SK-N-SH treated with all-trans-retinoic acid at 6 μM for 48 hours (cell line): ENCODE results near the gene MYL10.

Source experiments
- ATAC-seq: fragments of 200-7000 bp; cut with Tn5 transposase; 3 replicates; pipeline ENCODE4 v1.9.1; 2020; ENCODE audit warnings: mild to moderate bottlenecking, moderate library complexity
- ARNTL ChIP-seq: fragments of 450-650 bp; formaldehyde crosslinking; IDR thresholded peaks from 2 replicates; pipeline ENCODE4 v1.5.0; 2020; ENCODE audit warnings: low read depth, mild to moderate bottlenecking, moderate library complexity, borderline replicate concordance
- BACH2 ChIP-seq: fragments of 250-450 bp; sonication (Bioruptor Pico); IDR thresholded peaks from 2 replicates; pipeline ENCODE4 v1.9.0; 2021; ENCODE audit warnings: mild to moderate bottlenecking, borderline replicate concordance
- CREB5 ChIP-seq: fragments of 250-450 bp; sonication (Bioruptor Pico); IDR thresholded peaks from 2 replicates; pipeline ENCODE4 v1.5.1; 2020; ENCODE audit warnings: low read depth, mild to moderate bottlenecking, moderate library complexity
- CSDC2 ChIP-seq: fragments of 250-450 bp; sonication (Bioruptor Pico); IDR thresholded peaks from 2 replicates; pipeline ENCODE4 v1.5.0; 2020; ENCODE audit warnings: mild to moderate bottlenecking, moderate library complexity
- CSRNP3 ChIP-seq: fragments of 250-450 bp; sonication (Bioruptor Pico); IDR thresholded peaks from 2 replicates; pipeline ENCODE4 v1.5.1; 2021; ENCODE audit warnings: mild to moderate bottlenecking, moderate library complexity
- ESRRG ChIP-seq: fragments of 250-450 bp; sonication (Bioruptor Pico); IDR thresholded peaks from 2 replicates; pipeline ENCODE4 v1.6.1; 2021; ENCODE audit warnings: mild to moderate bottlenecking
- GLIS3 ChIP-seq: fragments of 250-450 bp; sonication (Bioruptor Pico); IDR thresholded peaks from 2 replicates; pipeline ENCODE4 v1.5.0; 2020; ENCODE audit warnings: mild to moderate bottlenecking, moderate library complexity
- ISL1 ChIP-seq: fragments of 250-450 bp; sonication (Bioruptor Pico); IDR thresholded peaks from 2 replicates; pipeline ENCODE4 v2.1.2; 2022; ENCODE audit warnings: mild to moderate bottlenecking, moderate library complexity
- OSR1 ChIP-seq: fragments of 250-450 bp; sonication (Bioruptor Pico); IDR thresholded peaks from 2 replicates; pipeline ENCODE4 v1.8.0; 2022; ENCODE audit warnings: moderate library complexity, mild to moderate bottlenecking, inconsistent platforms
- PATZ1 ChIP-seq: fragments of 250-450 bp; sonication (Bioruptor Pico); IDR thresholded peaks from 2 replicates; pipeline ENCODE4 v1.8.0; 2020; ENCODE audit warnings: mild to moderate bottlenecking, moderate library complexity, borderline replicate concordance
- POU6F1 ChIP-seq: fragments of 250-450 bp; sonication (Bioruptor Pico); IDR thresholded peaks from 2 replicates; pipeline ENCODE4 v1.8.0; 2021; ENCODE audit warnings: low read depth, mild to moderate bottlenecking, moderate library complexity, borderline replicate concordance
- PPARA ChIP-seq: fragments of 250-450 bp; sonication (Bioruptor Pico); IDR thresholded peaks from 2 replicates; pipeline ENCODE4 v1.5.0; 2020; ENCODE audit warnings: mild to moderate bottlenecking, borderline replicate concordance
- RARB ChIP-seq: fragments of 250-450 bp; sonication (Bioruptor Pico); IDR thresholded peaks from 2 replicates; pipeline ENCODE4 v1.8.0; 2021; ENCODE audit warnings: mild to moderate bottlenecking, moderate library complexity
- SNAI2 ChIP-seq: fragments of 250-450 bp; sonication (Bioruptor Pico); IDR thresholded peaks from 2 replicates; pipeline ENCODE4 v1.5.0; 2020; ENCODE audit warnings: mild to moderate bottlenecking, moderate library complexity
- TCF4 ChIP-seq: fragments of 250-450 bp; sonication (Bioruptor Pico); IDR thresholded peaks from 2 replicates; pipeline ENCODE4 v1.8.0; 2021; ENCODE audit warnings: mild to moderate bottlenecking, moderate library complexity, borderline replicate concordance
- TOX ChIP-seq: fragments of 250-450 bp; sonication (Bioruptor Pico); IDR thresholded peaks from 2 replicates; pipeline ENCODE4 v1.8.0; 2021; ENCODE audit warnings: mild to moderate bottlenecking, moderate library complexity, borderline replicate concordance
- ZFP3 ChIP-seq: fragments of 250-450 bp; sonication (Bioruptor Pico); IDR thresholded peaks from 2 replicates; pipeline ENCODE4 v1.5.0; 2020; ENCODE audit warnings: mild to moderate bottlenecking, moderate library complexity
- ZFP30 ChIP-seq: fragments of 450-650 bp; formaldehyde crosslinking; IDR thresholded peaks from 2 replicates; pipeline ENCODE4 v1.5.0; 2022; ENCODE audit warnings: mild to moderate bottlenecking, moderate library complexity
- ZNF565 ChIP-seq: fragments of 450-650 bp; formaldehyde crosslinking; conservative IDR thresholded peaks from 2 replicates; pipeline ENCODE4 v1.5.0; 2020; ENCODE audit warnings: low read depth, mild to moderate bottlenecking, moderate library complexity
- ZNF70 ChIP-seq: fragments of 450-650 bp; formaldehyde crosslinking; IDR thresholded peaks from 2 replicates; pipeline ENCODE4 v1.5.0; 2020; ENCODE audit warnings: mild to moderate bottlenecking, moderate library complexity
- ZNF8 ChIP-seq: fragments of 450-650 bp; formaldehyde crosslinking; IDR thresholded peaks from 2 replicates; pipeline ENCODE4 v1.5.0; 2020; ENCODE audit warnings: mild to moderate bottlenecking, moderate library complexity

The MYL10 gene

GRCh38 chr7:101626758-101627157, 2.3 kb downstream of the MYL10 start (continued):
- TF ChIP-seq ZFP30 (CRISPR knock-in tag) (no peak), TOX (no peak), OSR1 (CRISPR knock-in tag) (no peak)

- TF ChIP-seq PATZ1 (CRISPR knock-in tag) (no peak), ZNF8 (CRISPR knock-in tag) (no peak), ESRRG (CRISPR knock-in tag) (no peak), CSDC2 (CRISPR knock-in tag) (no peak), TOX (no peak), ZNF565 (CRISPR knock-in tag) (no peak), BACH2 (no peak), ISL1 (CRISPR knock-in tag) (no peak), PPARA (CRISPR knock-in tag) (no peak), ARNTL (CRISPR knock-in tag) (no peak), RARB (no peak), OSR1 (CRISPR knock-in tag) (no peak), ZFP3 (CRISPR knock-in tag) (no peak), ZNF70 (CRISPR knock-in tag) (no peak), CSRNP3 (CRISPR knock-in tag) (no peak), GLIS3 (no peak), CREB5 (CRISPR knock-in tag) (no peak), POU6F1 (CRISPR knock-in tag) (no peak), SNAI2 (no peak), ZFP30 (CRISPR knock-in tag) (no peak)
- no peak for ATAC-seq
These were observed 2.9 kb downstream of the MYL10 start for GRCh38 chr7:101626069-101626671.

- peak; percentile 10; the same call in 1 of the 3 replicates for ATAC-seq
- no peak for TF ChIP-seq PATZ1 (CRISPR knock-in tag)
- TF ChIP-seq TCF4 = no peak
- TF ChIP-seq TOX = no peak
- TF ChIP-seq ESRRG (CRISPR knock-in tag) = no peak
- no peak for TF ChIP-seq POU6F1 (CRISPR knock-in tag)
- no peak for TF ChIP-seq CSRNP3 (CRISPR knock-in tag)
- no peak for TF ChIP-seq BACH2
- TF ChIP-seq CREB5 (CRISPR knock-in tag) = no peak
- no peak for TF ChIP-seq GLIS3
- TF ChIP-seq CSDC2 (CRISPR knock-in tag) = no peak
- TF ChIP-seq ARNTL (CRISPR knock-in tag) = no peak
- TF ChIP-seq ZFP3 (CRISPR knock-in tag) = no peak
- no peak for TF ChIP-seq ZNF8 (CRISPR knock-in tag)
These were observed 3.9 kb downstream of the MYL10 start for GRCh38 chr7:101625031-101625791.
